T-helper 2 cell (primary cell): ENCODE results near the gene FGF7.
"Not testable (repeated sequence)": the region's sequence is repeated elsewhere in the genome, so short reads cannot be mapped to it uniquely, and the experiment has no call there.

Source experiments
- DNase-seq, 5 experiments: peaks; one replicate each; pipeline versions ENCODE4 v3.0.0 to v3.0.0-alpha.2; 2012 to 2022

FGF7 gene

GRCh38 chr15:49495993-49496753 is 73.1 kb downstream of the FGF7 start:
- no peak for DNase-seq

- no peak for DNase-seq
Observed at GRCh38 chr15:49501586-49501985, 78.5 kb downstream of the FGF7 start.

- no peak for DNase-seq
Observed at GRCh38 chr15:49506341-49506740, 83.3 kb downstream of the FGF7 start.

- DNase-seq: no peak
Observed at GRCh38 chr15:49507261-49507660, 84.2 kb downstream of the FGF7 start.

GRCh38 chr15:49512739-49513138 is 89.7 kb downstream of the FGF7 start:
- not testable (repeated sequence) for DNase-seq

- DNase-seq: no peak
Observed at GRCh38 chr15:49521802-49522201, 98.8 kb downstream of the FGF7 start.

GRCh38 chr15:49528289-49528688 is 105.2 kb downstream of the FGF7 start:
- no peak for DNase-seq

GRCh38 chr15:49530092-49530491 is 107.0 kb downstream of the FGF7 start:
- no peak for DNase-seq
